Hematopoietic multipotent progenitor cell (in vitro differentiated cells): Measurements from ENCODE around the gene YRDC. TPM values are rescaled to one million over a fixed set of nuclear protein-coding genes. Genes with fewer than 3 reads are reported as not detected.

Source experiments
- DNase-seq, 3 donors: peaks; one replicate each; pipeline ENCODE4 v3.0.0-alpha.2; 2011 to 2015; ENCODE audit warnings: low read depth in 2 of 3, low spot score in 2 of 3
- total RNA-seq: library from RNA; depleted of rRNA; stranded (reverse); fragments of >200 nt; gene quantifications from one replicate; pipeline ENCODE4 v1.2.3, GENCODE V29; 2012

The YRDC gene
- total RNA-seq: 26.9 TPM

GRCh38 chr1:37807555-37808368, at the start of gene YRDC, which contains the start of gene C1orf122:
Gene YRDC, minus strand, starts transcription at chr1:37808208. Its CDS starts 28 bp downstream, at chr1:37808180.
Gene C1orf122, plus strand, starts transcription at chr1:37807790. Its CDS starts 615 bp downstream, at chr1:37808405.
- peak; percentile 64 to 97 (median 95) for DNase-seq

DNA sequence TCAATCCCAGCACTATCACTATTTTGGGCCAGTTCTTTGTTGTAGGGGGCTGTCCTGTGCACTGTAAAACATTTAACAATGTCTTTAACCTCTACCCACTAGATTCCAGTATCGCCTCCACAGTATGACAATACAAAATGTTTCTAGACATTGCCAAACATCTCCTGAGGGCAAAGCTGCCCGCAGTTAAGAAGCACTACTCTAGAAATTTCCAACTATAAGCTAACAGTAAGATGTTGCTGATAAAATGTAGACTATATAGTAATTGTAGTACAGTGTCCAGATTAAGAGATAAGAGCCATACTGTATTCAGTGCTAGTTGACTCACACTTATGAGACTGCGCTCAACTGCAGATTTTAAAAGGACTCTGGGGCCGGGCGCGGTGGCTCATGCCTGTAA, 46.4 kb upstream of the YRDC start:
- no peak for DNase-seq

GRCh38 chr1:37853157-37853556, 45.1 kb upstream of the YRDC start:
- no peak for DNase-seq

GRCh38 chr1:37851782-37852210, 43.8 kb upstream of the YRDC start:
- peak in 1 of 3 donors; percentile 9 for DNase-seq

DNA sequence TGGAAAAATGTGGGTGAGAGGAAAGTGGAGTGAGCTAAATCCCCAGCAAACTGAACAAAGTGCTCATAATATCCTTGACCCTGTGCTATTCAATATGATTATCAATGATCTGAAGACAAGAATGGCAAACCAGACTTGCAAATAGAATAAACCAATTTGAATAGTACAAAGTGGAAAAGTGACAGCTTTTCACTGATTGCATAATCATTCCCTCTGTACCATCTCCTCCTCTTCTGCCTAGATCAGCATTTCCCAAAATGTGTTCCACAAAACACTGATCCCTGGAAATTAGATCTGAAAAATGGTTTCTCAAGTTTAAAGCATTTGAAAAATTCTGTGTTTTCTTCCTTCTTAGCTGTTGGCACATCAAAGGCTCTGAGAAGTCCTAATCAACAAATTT, 43.3 kb upstream of the YRDC start:
- DNase-seq: no peak

DNA sequence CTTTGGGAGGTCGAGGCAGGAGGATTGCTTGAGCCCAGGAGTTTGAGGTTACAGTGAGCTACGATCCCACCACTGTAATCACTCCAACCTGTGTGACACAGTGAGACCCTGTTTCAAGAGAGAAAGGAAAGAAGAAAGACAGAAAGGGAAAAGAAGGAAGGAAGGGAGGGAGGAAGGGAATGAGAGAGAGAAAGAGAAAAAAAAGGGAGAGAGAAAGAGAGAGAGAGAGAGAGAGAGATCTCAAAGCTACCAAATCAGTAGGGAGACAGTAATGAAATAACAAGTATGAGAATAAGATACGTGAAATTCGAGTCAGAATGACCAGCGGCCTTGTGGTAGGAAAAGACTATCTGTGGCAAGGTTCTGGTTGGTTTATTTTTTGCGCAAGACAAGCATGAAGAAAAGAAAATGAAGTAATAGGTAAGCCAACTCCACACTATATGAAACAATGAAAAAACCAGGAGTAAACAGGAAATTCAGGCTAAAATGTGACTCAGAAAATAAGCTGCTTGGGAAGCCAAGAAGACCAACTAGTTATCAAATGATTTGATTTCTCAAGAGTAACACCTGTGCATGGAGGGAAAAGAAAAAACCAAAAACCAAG, 42.4 kb upstream of the YRDC start:
- no peak for DNase-seq

DNA sequence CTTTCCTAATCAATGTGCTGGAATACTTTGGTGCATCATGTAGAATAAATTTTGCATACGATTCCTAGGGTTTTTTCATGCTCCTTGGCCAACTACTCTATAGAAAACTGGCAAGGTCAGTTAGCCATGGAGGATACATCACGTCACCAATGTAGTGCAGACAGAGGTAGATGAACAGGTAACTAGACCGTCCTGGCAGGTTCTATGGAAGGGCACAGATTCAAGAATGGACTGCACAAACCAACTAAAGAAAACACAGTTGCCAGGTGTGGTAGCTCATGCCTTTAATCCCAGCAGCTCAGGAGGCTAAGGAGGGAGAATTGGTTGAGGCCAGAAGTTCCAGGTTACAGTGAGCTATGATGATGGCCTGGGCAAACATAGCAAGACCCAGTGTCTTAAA, 41.5 kb upstream of the YRDC start:
- no peak for DNase-seq

DNA sequence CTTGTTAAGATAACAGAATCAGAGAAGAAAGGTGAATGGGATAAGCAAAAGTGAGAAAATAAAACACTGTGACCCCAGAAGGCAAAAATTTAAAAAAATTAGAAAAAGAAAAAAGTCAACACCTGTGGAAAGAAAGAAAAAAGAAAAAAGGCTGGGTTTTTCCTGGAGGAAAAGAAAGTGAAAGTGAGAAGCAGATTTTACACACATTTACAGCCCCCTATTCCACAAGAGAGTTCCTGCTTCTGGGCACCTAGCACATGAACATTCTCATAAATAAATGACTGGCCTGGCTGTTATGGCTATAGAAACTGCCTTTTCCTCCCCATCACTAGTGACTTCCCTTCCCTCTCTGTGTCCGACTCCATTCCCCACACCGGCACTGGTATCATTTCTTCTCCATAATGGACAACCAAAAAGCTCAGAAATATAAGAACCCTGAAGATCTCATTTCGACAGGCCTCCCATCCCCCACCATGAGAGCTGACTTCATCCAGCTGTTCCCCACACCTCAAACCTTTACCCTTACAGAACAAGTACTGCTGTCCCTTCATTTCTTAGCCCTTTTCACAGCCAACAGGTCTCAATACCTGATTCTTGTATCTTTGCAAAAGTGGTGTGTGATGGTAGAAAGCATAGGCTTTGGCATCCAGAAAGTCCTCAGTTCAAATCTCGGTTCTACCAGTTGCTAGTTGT, 38.8 kb upstream of the YRDC start:
- DNase-seq: peak in 2 of 3 donors; percentile 21 to 35

- DNase-seq: no peak
Observed at GRCh38 chr1:37845786-37846185, 37.8 kb upstream of the YRDC start.

DNA sequence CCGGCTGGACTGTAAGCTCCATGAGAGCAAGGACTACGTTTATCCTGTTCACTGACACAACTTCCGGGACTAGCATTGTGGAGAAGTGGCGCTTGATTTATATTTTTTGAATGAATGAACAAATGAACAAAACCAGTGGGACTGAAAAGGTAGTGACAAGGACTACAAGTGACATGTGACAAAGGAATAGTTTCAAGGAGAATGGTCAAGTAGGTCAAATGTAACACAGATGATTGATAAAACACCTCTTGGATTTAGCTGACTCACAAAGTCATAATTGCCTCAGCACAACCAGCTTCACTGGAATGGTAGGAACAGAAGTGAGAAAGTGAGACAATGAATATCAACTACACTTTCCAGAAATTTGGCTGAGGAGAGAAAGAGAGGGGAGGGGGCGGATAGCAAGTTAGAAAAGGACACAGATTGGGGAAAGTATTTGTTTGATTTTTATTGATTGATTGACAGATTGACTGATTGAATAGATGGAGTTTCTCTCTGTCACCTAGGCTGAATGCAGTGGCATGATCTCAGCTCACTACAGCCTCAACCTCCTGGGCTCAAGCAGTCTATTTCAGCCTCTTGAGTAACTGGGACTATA, 37.1 kb upstream of the YRDC start:
- no peak for DNase-seq

DNA sequence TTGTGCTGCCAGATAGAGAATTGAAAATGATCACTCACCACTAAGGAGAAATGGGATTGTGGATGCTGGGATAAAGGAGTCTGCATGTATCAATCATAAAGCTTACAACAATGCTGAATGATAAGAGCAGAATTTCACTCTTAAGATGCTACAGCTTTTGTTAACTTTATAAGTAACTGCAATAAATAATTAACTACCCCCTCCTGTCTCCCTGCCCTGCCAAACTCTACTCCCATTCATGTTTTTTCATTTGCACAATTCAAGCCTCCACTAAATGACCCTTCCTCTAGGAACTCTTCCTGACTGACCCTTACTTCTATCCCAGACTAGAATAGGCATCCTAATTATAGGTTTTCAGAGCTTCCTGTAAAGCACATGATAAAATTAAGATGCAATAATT, 36.5 kb upstream of the YRDC start:
- DNase-seq: no peak

- no peak for DNase-seq
Observed at GRCh38 chr1:37841652-37842051, 33.6 kb upstream of the YRDC start.

GRCh38 chr1:37840711-37841110, 32.7 kb upstream of the YRDC start:
- DNase-seq: no peak

GRCh38 chr1:37839676-37840075, 31.7 kb upstream of the YRDC start:
- no peak for DNase-seq

DNA sequence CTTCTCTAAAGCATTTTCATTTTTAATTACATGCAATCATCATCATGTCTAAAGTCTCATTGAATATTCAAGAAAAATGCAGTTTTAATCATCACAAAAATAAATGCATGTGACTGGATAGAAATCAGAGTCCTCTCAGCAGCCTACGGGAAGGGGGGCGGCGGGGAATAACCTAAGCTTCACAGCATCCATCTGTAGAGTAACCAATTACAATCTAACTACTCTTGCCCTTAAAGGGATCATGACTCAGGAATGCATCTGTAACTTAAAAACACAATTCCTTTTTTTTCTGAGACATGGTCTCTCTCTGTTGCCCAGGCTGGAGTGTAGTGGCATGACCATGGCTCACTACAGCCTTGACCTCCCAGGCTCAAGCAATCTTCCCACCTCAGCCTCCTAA, 28.8 kb upstream of the YRDC start:
- DNase-seq: no peak

- DNase-seq: no peak
Observed at GRCh38 chr1:37831809-37832208, 23.8 kb upstream of the YRDC start.

DNA sequence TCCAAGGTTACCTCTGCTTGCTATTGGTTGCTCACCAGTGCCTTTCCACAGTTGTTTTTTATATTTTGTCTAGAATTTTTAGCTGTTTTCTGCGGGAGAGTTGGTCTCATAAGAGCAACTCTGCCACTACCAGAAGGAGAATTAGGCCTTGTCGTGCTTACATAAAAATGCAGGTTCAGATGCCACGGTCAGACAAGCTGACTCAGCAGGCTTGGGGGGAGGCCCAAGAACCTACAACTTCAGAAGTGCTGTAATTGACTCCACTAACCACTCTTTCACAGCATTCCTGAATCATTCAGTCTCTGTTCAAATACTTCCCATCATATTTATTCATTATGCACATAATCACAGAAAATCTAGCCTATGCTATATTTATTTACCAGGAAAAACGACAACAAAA, 23.1 kb upstream of the YRDC start:
- DNase-seq: no peak

DNA sequence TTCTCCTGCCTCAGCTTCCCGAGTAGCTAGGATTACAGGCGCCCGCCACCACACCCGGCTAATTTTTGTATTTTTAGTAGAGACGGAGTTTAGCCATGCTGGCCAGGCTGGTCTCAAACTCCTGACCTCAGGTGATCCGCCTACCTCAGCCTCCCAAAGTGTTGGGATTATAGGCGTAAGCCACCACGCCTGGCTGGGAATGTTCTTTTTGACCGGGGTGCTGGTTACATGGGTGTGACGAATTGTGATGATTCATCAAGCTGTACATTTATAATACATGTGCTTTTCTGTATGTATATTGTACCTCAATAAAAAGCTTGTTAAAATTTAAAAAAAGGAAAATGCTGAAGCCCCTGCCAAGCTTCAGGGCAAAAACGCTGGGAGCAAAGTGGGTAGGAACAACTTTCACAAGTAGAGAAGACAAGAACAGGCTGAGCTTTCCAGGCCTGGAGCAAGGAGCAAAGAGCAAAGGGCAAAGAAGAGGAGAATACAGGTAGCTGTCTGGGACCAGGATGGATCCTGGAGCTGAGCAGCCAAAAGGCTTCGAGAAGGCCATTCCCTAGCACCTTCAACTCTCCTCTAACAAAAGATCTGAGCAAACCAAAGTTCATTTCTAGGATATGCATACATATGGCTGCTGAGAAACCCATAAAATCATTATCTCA, 20.5 kb upstream of the YRDC start:
- no peak for DNase-seq

DNA sequence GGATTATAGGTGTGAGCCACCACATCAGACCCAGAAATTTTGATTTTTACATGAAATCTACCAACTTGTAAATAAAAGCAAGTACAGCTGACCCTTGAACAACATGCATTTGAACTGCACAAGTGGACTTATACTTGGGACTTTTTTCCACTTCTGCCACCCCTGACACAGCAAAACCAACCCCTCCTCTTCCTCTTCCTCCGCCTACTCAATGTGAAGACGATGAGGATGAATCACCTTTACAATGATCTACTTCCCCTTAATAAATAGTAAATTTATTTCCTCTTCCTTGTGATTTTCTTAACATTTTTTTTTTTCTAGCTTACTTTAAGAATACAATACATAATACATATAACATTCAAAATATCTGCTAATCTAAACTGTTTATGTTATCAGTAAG, 17.5 kb upstream of the YRDC start:
- DNase-seq: no peak

GRCh38 chr1:37824001-37824400, 16.0 kb upstream of the YRDC start:
- DNase-seq: no peak
